Measurements from ENCODE around the gene BEND3.
"Not testable (repeated sequence)": the region's sequence is repeated elsewhere in the genome, so short reads cannot be mapped to it uniquely, and the experiment has no call there.

Gene BEND3

DNA sequence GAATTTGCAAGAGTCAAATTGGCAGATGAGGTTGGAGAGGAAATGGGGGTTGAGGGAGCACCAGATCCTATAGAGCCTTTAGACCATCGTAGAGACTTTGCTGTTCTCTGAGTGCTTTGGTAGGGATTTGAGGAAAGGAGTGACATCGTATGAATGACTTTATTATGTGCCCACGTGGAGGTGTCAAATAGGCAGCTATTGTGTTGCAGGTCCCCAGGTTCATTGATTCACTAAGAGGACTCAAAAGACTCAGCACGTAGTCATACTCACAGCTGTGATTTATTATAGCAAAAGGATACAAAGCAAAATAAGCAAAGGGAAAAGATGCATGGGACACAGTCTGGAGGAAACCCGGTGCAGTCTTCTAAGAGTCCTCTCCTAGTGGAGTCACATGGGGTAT, 85.2 kb downstream of the BEND3 start:
- peaks cover 8% of the 10 kb centered on the region for H3K9me3 Mint-ChIP-seq
- peak overlapping the region; percentile 98 for H3K4me3 Mint-ChIP-seq
- no peak for DNase-seq
- peaks cover 27% of the 10 kb centered on the region for H3K4me1 Mint-ChIP-seq
- no peaks in the 10 kb centered on the region for H3K27me3 Mint-ChIP-seq (ENCODE audit: low read depth, poor library complexity)
- H3K27ac Mint-ChIP-seq = no peak overlapping the region
- H3K36me3 Mint-ChIP-seq (ENCODE audit: low read depth) = peaks cover 33% of the 10 kb centered on the region
- TF ChIP-seq CTCF (IDR thresholded peaks at IDR 0.05) = no peak

GRCh38 chr6:107026965-107027364, 88.3 kb downstream of the BEND3 start:
- Mint-ChIP-seq H3K4me3 (peak overlapping the region; percentile 58), H3K36me3 (ENCODE audit: low read depth) (peaks cover 17% of the 10 kb centered on the region), H3K4me1 (peaks cover 25% of the 10 kb centered on the region), H3K9me3 (peaks cover 8% of the 10 kb centered on the region), H3K27ac (no peak overlapping the region), H3K27me3 (ENCODE audit: low read depth, poor library complexity) (peaks cover 3% of the 10 kb centered on the region)
- no peak for DNase-seq
- TF ChIP-seq CTCF (IDR thresholded peaks at IDR 0.05) = no peak

- DNase-seq = no peak
- no peaks in the 10 kb centered on the region for H3K4me1 Mint-ChIP-seq
- H3K27ac Mint-ChIP-seq = no peak overlapping the region
- TF ChIP-seq CTCF (IDR thresholded peaks at IDR 0.05) = no peak
- no peak overlapping the region for H3K4me3 Mint-ChIP-seq
- no peaks in the 10 kb centered on the region for H3K9me3 Mint-ChIP-seq
- H3K36me3 Mint-ChIP-seq (ENCODE audit: low read depth) = no peaks in the 10 kb centered on the region
- H3K27me3 Mint-ChIP-seq (ENCODE audit: low read depth, poor library complexity) = peaks cover 16% of the 10 kb centered on the region
Observed at GRCh38 chr6:107021446-107022185, 93.7 kb downstream of the BEND3 start.

- Mint-ChIP-seq H3K36me3 (ENCODE audit: low read depth) (no peaks in the 10 kb centered on the region), H3K4me3 (no peak overlapping the region), H3K27ac (no peak overlapping the region), H3K27me3 (ENCODE audit: low read depth, poor library complexity) (peaks cover 19% of the 10 kb centered on the region), H3K4me1 (no peaks in the 10 kb centered on the region), H3K9me3 (no peaks in the 10 kb centered on the region)
- DNase-seq = no peak
- no peak for TF ChIP-seq CTCF (IDR thresholded peaks at IDR 0.05)
Observed at GRCh38 chr6:107020239-107020638, 95.1 kb downstream of the BEND3 start.

- not testable (repeated sequence) for H3K4me1 Mint-ChIP-seq; DNase-seq; H3K27ac Mint-ChIP-seq; H3K9me3 Mint-ChIP-seq; H3K4me3 Mint-ChIP-seq; H3K36me3 Mint-ChIP-seq (ENCODE audit: low read depth)
- peaks cover 24% of the 10 kb centered on the region for H3K27me3 Mint-ChIP-seq (ENCODE audit: low read depth, poor library complexity)
Observed at GRCh38 chr6:107019628-107020027, 95.7 kb downstream of the BEND3 start.

DNA sequence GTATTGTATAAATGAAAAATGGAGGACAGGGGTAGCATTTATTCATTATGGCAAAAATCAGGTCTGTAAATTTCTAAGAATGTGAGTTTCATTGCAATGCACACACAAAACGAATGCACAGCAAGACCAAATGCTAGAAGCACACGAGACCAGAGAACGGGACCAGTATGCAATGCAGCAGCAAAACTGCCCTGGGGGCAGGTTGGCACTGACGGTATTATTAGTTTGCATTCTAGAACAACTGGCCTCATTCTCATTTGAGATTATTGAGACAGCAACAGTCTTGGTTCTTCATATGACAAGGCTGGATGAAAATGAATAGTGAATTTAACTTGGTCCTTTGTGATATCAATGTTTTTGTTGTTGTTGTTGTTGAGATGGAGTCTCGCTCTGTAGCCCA, 96.3 kb downstream of the BEND3 start:
- DNase-seq = no peak
- Mint-ChIP-seq H3K4me1 (no peaks in the 10 kb centered on the region), H3K9me3 (no peaks in the 10 kb centered on the region), H3K4me3 (no peak overlapping the region), H3K36me3 (ENCODE audit: low read depth) (no peaks in the 10 kb centered on the region), H3K27me3 (ENCODE audit: low read depth, poor library complexity) (peaks cover 25% of the 10 kb centered on the region), H3K27ac (no peak overlapping the region)
- no peak for TF ChIP-seq CTCF (IDR thresholded peaks at IDR 0.05)
